GM21619 (cell line): ENCODE data around the gene KRT17.
"Not testable (repeated sequence)": the region's sequence is repeated elsewhere in the genome, so short reads cannot be mapped to it uniquely, and the experiment has no call there.

ENCODE experiments used
- ATAC-seq: cut with Tn5 transposase; IDR thresholded peaks from one replicate; pipeline ENCODE4 v1.9.1; 2021; ENCODE audit not compliant: unreplicated experiment

KRT17 gene

DNA sequence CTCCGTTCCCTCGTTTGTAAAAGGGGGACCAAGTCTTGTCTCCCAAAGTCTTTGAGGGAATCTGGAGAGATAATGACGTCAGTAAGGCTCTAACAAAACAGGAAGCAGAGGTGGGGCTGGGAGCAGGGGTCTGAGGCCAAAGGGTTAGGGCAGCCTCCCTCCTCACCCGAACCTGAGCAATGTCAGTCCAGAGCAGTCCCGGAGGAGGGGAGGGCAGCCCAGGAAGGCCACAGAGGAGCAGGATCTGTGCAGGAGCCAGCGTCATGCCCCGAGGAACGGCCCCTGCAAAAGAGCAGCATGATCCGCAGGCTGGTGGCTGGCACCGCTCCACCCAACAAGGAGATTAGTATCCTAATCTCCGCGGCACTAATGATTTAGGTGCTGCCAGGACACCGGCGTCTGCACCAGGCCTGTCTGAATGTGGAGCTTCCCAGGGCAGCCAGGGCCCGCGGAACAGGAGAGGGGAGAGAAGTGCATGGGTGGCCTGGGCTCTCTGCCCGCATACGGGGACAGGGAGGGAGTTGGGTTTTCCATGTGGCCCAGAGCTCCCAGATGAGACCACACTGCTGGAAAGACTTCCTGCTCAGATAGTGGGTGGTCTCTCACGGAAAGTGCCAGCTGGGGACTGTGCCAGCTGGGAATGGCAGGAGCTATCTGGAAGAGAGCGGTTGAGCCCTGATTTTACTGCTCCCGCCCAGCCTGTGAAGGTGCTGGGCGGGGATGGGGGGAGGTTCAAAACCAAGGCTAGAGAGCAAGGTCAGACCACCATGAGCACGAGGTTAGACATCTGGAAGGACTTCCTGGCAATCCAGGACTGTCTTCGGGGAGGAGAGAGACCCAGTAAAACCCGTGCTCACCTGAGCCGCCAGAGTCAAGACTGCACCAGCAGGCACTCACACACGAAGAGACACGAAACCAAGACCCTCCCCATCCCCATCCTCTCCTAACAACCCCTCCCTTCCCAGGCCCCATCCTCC lies 11.0 kb upstream of the KRT17 start:
- no peak for ATAC-seq

GRCh38 chr17:41634639-41635038 lies 10.3 kb upstream of the KRT17 start:
- ATAC-seq: no peak

GRCh38 chr17:41633556-41634199 lies 9.3 kb upstream of the KRT17 start:
- ATAC-seq: no peak

DNA sequence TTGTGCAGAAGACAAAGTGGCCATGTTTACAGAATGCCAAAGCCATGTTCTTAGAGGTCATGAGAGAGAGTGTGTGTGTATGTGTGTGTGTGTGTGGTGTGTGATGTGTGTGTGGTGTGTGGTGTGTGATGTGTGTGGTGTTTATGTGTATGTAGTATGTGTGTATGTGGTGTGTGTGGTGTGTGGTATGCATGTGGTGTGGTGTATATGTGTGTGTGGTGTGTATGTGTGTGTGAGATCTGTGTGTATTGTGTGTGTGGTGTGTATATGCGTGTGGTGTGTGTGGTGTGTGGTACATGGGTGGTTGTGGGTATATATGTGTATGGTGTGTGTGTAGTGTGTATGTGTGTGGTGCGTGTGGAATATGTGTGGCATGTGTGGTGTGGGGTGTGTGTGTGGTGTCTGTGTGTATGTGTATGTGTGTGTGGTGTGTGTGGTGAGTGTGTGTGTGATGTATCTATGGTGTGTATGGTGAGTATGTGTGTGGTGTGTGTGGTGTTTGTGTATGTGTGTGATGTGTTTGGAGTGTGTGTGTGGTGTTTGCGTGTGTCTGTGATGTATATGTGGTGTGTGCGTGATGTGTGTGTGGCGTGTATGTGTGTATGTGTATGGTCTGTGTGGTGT lies 8.2 kb upstream of the KRT17 start:
- ATAC-seq: no peak

- ATAC-seq: no peak
Measured at GRCh38 chr17:41631898-41632285, 7.5 kb upstream of the KRT17 start.

- no peak for ATAC-seq
Measured at GRCh38 chr17:41631025-41631897, 6.9 kb upstream of the KRT17 start.

DNA sequence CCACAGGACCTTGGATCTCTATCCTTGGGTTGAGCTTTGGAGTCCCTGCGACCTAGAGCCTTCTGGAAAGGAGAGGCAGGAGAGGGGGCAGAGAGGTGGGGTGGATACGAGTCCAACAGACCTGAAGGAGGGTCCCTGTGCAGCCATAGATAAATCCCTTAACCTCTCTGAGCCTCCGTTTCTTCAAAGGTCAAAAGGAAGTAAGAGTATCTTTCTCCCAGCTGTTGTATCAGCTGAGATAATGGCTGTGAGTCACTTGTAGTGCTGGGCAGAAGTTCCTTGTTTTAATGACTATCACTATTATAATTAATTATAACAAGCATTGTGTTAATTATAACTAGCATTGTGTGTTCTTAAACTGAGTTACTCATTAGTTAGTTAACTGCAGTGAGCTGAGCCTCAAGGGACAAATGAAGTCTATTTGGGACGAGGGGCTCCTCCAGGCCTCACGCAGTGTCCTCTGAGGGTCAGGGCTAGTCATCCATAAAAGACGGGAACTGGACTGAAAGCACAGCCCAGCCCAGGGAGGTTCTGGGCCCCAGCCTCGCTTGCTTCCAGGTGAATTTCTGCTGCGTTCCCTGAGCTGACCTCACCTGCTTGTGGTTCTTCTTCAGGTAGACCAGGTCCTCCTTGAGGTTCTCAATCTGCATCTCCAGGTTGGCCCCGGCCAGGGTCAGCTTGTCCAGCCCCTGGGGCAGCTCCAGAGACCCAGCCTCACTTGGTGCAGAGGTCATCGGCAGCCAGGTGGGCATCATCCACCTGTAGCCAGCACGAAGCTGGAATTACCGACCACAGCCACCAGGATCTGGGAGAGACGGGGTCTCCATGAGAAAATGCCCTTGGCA lies 5.7 kb upstream of the KRT17 start:
- no peak for ATAC-seq

GRCh38 chr17:41629316-41629715 lies 4.9 kb upstream of the KRT17 start:
- ATAC-seq: no peak

DNA sequence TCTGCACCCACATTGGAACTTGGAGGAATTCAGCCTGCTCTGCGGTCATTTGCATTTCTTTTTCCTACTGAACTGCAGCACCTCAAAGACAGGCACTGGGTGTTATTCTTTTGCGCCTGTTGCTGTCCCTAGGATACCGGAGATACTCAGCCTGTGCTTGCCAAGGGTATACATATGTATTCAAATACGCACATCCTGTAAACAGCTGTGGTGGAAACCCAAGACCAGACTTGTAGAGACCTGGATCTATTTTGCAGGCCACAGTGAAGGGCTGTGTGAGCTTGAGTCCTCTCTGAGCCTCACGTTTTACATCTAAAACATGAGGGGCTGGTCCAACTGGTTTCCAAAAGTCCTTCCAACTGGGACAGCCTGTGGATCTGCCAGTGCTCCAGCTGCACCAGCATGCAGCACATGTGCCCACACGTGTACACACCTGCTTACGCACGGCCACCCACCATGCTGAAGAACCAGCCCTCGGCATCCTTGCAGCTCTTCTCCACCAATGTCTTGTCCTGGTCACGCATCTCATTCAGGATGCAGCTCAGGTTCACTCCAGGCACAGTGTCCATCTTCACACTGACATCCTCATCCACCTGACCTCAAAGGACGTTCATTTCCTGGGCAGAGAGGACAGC lies 4.4 kb upstream of the KRT17 start:
- not testable (repeated sequence) for ATAC-seq

DNA sequence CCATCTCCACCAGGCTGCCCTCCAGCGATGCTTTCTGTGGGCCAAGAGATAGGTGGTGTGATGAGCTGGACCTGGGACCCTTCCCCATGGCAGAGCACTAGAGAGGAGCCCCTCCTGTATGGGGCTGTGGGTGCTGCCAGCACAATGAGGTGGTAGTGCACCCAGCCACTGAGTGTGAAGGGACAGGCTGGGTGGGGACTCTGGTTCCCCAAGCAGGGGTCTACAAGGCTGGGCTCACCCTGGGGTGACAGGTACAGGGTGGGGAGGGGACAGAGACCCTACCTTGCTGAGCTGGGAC lies 3.6 kb upstream of the KRT17 start:
- not testable (repeated sequence) for ATAC-seq

DNA sequence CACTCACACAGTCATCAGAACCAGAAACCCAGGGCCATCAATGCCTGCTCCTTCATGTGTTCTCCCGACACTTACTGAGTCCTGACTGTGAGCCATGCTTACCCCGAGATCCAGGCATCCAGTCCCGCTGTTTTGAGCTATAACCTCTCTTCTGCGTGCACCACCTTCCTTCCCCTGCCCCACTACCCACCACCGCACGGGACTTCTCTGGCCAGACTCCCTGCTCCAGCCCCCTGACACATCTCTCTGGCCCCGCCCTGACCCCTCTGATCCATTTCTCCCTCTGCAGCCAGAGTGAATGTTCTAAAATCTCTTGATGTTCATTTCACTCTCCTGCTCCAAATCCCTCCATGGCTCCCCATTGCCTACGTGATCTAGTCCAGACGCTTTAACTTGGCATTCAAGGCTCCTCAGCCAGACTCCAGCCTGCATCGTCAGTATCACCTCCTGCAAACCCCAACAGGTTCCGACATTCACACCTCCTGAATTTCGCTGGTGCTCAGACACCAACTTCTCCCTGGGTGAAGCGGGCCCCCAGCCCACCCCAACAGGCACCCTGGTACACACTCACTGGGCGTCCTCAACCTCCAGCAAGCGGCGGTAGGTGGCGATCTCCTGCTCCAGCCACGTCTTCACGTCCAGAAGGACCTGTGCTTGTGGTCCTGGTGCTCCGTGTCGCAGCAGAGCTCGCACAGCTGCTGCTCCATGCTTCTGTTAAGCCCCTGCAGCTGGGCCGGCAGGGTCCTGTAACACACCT lies 3.1 kb upstream of the KRT17 start:
- ATAC-seq: no peak

DNA sequence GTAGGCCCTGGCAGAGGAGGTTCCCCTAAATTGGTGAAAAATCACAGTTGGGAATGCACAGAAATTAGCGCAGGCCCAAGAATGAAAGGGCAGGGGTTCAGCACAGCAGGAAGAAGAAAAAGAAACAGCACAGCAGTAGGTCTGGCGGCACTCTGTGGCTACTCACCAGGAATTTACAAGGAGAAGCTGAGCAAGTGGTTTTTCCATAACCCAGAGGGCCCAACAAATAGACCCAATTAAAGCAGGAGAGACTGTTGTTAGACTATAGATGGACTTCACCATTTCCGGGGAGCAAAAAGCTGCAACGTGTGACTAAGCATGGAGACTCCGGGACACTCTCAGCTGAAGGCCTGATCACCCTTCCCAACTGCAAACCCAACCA lies 2.5 kb upstream of the KRT17 start:
- ATAC-seq: not testable (repeated sequence)

- ATAC-seq: not testable (repeated sequence)
Measured at GRCh38 chr17:41626028-41626913, 1.9 kb upstream of the KRT17 start.

GRCh38 chr17:41625602-41626001 lies 1.2 kb upstream of the KRT17 start:
- no peak for ATAC-seq

GRCh38 chr17:41623184-41623861 lies 1.1 kb downstream of the KRT17 start:
- ATAC-seq: not testable (repeated sequence)

DNA sequence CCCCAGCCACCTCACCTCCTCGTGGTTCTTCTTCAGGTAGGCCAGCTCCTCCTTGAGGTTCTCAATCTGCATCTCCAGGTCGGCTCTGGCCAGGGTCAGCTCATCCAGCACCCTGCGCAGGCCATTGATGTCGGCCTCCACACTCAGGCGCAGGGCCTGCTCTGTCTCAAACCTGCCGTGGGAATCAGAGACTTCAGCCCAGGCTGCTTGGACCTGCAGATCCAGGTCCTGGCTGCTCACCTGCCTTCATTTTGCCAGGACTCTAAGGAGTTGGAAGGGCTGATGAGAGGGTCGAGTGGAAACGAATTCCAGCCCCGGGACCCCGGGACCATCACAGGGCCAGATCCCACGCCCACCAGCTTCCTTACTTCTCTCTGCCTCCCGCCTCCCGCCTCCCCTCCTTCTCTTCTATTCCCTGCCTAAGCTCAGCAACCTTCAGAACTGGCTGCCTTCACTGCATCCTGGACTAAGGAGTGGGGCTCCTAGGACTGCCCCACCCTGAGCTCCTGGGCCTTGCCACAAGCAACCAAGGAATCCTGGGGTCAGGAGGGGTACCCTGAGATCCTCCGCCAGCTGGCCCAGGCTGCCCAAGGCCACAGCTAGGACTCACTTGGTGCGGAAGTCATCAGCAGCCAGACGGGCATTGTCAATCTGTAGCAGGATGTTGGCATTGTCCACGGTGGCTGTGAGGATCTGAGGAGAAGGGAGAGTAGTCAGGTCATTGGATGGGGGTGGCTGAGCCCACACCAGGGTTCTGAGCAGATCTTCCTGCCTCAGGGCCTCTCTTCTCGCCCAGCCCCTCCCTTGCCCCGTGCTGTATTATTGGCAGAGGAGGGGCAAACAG lies 1.8 kb downstream of the KRT17 start:
- not testable (repeated sequence) for ATAC-seq
